Measurements from ENCODE around the gene MALL.
"Not testable (repeated sequence)": the region's sequence is repeated elsewhere in the genome, so short reads cannot be mapped to it uniquely, and the experiment has no call there.

GRCh38 chr2:110041941-110042660 is 73.5 kb downstream of the MALL start:
- not testable (repeated sequence) for TF ChIP-seq EZH2, CTCF (IDR thresholded peaks at IDR 0.05)

All from neural progenitor cell (in vitro differentiated cells).